H9 (cell line): ENCODE data around the gene RGL1. TPM values are rescaled to one million over a fixed set of nuclear protein-coding genes. Genes with fewer than 3 reads are reported as not detected.

Source experiments
- DNase-seq: peaks from one replicate; pipeline ENCODE4 v3.0.0-alpha.2; 2017
- H2AFZ ChIP-seq: one replicate; pipeline ENCODE4 v1.6.1; 2013; ENCODE audit warnings: mild to moderate bottlenecking, low read length, control low read depth, moderate library complexity
- H2AK5ac ChIP-seq: 2 replicates; pipeline ENCODE4 v1.6.1; 2013; ENCODE audit warnings: low read length, control low read depth, mixed read lengths; ENCODE audit not compliant: insufficient read length
- H2BK120ac ChIP-seq: one replicate; pipeline ENCODE4 v1.6.1; 2013; ENCODE audit warnings: low read depth, mild to moderate bottlenecking, low read length, control low read depth, inconsistent platforms; ENCODE audit not compliant: poor library complexity, severe bottlenecking
- H2BK12ac ChIP-seq: 2 replicates; pipeline ENCODE4 v1.6.1; 2013; ENCODE audit warnings: low read length, control low read depth, mixed read lengths, low read depth; ENCODE audit not compliant: insufficient read length
- H2BK15ac ChIP-seq: 2 replicates; pipeline ENCODE4 v1.6.1; 2013; ENCODE audit warnings: low read depth, low read length, control low read depth
- H2BK20ac ChIP-seq: one replicate; pipeline ENCODE4 v1.6.1; 2013; ENCODE audit warnings: low read depth, mild to moderate bottlenecking, low read length, control low read depth, inconsistent platforms; ENCODE audit not compliant: poor library complexity, severe bottlenecking
- H2BK5ac ChIP-seq: 2 replicates; pipeline ENCODE4 v1.6.1; 2013; ENCODE audit warnings: low read length, control low read depth, mixed read lengths; ENCODE audit not compliant: insufficient read length
- H3K14ac ChIP-seq: 2 replicates; pipeline ENCODE4 v1.6.1; 2013; ENCODE audit warnings: low read length, control low read depth; ENCODE audit not compliant: insufficient read depth
- H3K18ac ChIP-seq: 2 replicates; pipeline ENCODE4 v1.6.1; 2013; ENCODE audit warnings: low read depth, mild to moderate bottlenecking, mixed read lengths, low read length, control low read depth; ENCODE audit not compliant: insufficient read length
- H3K23ac ChIP-seq: 2 replicates; pipeline ENCODE4 v1.6.1; 2013; ENCODE audit warnings: low read length, control low read depth, mixed read lengths, low read depth; ENCODE audit not compliant: insufficient read length
- H3K23me2 ChIP-seq: 2 replicates; pipeline ENCODE4 v1.6.1; 2013; ENCODE audit warnings: low read depth, mild to moderate bottlenecking, mixed read lengths, low read length, control low read depth; ENCODE audit not compliant: insufficient read length, poor library complexity, severe bottlenecking
- H3K27ac ChIP-seq: 2 replicates; pipeline ENCODE4 v1.5.1; 2013; ENCODE audit warnings: low read length, control low read depth, mixed read lengths, low read depth; ENCODE audit not compliant: insufficient read length
- H3K27me3 ChIP-seq: 2 replicates; pipeline ENCODE4 v1.6.1; 2013; ENCODE audit warnings: low read length, control low read depth, inconsistent platforms; ENCODE audit not compliant: insufficient read depth
- H3K4ac ChIP-seq: 2 replicates; pipeline ENCODE4 v1.6.1; 2013; ENCODE audit warnings: low read depth, mild to moderate bottlenecking, control low read depth, inconsistent platforms, low read length, moderate library complexity
- H3K4me1 ChIP-seq: 2 replicates; pipeline ENCODE4 v1.6.1; 2013; ENCODE audit warnings: low read length, control low read depth, inconsistent platforms; ENCODE audit not compliant: insufficient read depth
- H3K4me2 ChIP-seq: 2 replicates; pipeline ENCODE4 v1.6.1; 2013; ENCODE audit warnings: low read length, control low read depth, mixed read lengths; ENCODE audit not compliant: insufficient read length, insufficient read depth
- H3K56ac ChIP-seq: 2 replicates; pipeline ENCODE4 v1.6.1; 2013; ENCODE audit warnings: low read depth, mild to moderate bottlenecking, mixed read lengths, low read length, control low read depth; ENCODE audit not compliant: insufficient read length
- H3K79me1 ChIP-seq: 2 replicates; pipeline ENCODE4 v1.6.1; 2013; ENCODE audit warnings: low read depth, mild to moderate bottlenecking, moderate library complexity, low read length, control low read depth, inconsistent platforms; ENCODE audit not compliant: insufficient read depth, poor library complexity, severe bottlenecking
- H3K79me2 ChIP-seq: 2 replicates; pipeline ENCODE4 v1.6.1; 2013; ENCODE audit warnings: low read length, control low read depth, inconsistent platforms; ENCODE audit not compliant: insufficient read depth
- H3K9ac ChIP-seq: 2 replicates; pipeline ENCODE4 v1.6.1; 2013; ENCODE audit warnings: low read length, control low read depth, mixed read lengths; ENCODE audit not compliant: insufficient read length; ENCODE audit errors: extremely low read depth
- H3K9me3 ChIP-seq: one replicate; pipeline ENCODE4 v1.6.1; 2013; ENCODE audit warnings: low read depth, low read length, inconsistent platforms; ENCODE audit not compliant: control insufficient read depth
- H3T11ph ChIP-seq: one replicate; pipeline ENCODE4 v1.6.1; 2013; ENCODE audit warnings: mild to moderate bottlenecking, low read length, control low read depth, inconsistent platforms
- H4K20me1 ChIP-seq: one replicate; pipeline ENCODE4 v1.6.1; 2013; ENCODE audit not compliant: control insufficient read depth, insufficient read length, insufficient read depth
- H4K5ac ChIP-seq: 2 replicates; pipeline ENCODE4 v1.6.1; 2013; ENCODE audit warnings: low read depth, mild to moderate bottlenecking, mixed read lengths, low read length, control low read depth; ENCODE audit not compliant: insufficient read length
- H4K8ac ChIP-seq: replicated peaks from 2 replicates; pipeline ENCODE4 v1.6.1; 2013; ENCODE audit warnings: low read length, control low read depth, mixed read lengths, low read depth; ENCODE audit not compliant: insufficient read length
- H4K91ac ChIP-seq: 2 replicates; pipeline ENCODE4 v1.6.1; 2013; ENCODE audit warnings: low read depth, mild to moderate bottlenecking, moderate library complexity, mixed read lengths, low read length, control low read depth; ENCODE audit not compliant: insufficient read length
- H3K27ac Mint-ChIP-seq, 3 experiments: 2 replicates in 2 of 3; 3 replicates in 1 of 3; pipeline ENCODE4 v1.8.0; 2020 to 2021; ENCODE audit warnings: mixed read lengths in 3 of 3, mild to moderate bottlenecking in 1 of 3, moderate library complexity in 1 of 3
- H3K27me3 Mint-ChIP-seq: 2 replicates; pipeline ENCODE4 v1.8.0; 2021; ENCODE audit warnings: low read depth, mild to moderate bottlenecking, moderate library complexity, mixed read lengths
- H3K36me3 Mint-ChIP-seq, 3 experiments: 2 replicates in 2 of 3; 3 replicates in 1 of 3; pipeline ENCODE4 v1.8.0; 2020 to 2021; ENCODE audit warnings: low read depth in 3 of 3, mixed read lengths in 3 of 3; ENCODE audit not compliant: insufficient read depth in 1 of 3
- H3K4me1 Mint-ChIP-seq, 2 experiments: 2 replicates each; pipeline ENCODE4 v1.8.0; 2020; ENCODE audit warnings: mixed read lengths in 2 of 2
- H3K4me3 Mint-ChIP-seq, 2 experiments: 2 replicates in 1 of 2; 3 replicates in 1 of 2; pipeline ENCODE4 v1.8.0; 2020 to 2021; ENCODE audit warnings: mild to moderate bottlenecking in 2 of 2, mixed read lengths in 2 of 2, moderate library complexity in 1 of 2
- H3K9me3 Mint-ChIP-seq, 2 experiments: 2 replicates in 1 of 2; 3 replicates in 1 of 2; pipeline ENCODE4 v1.8.0; 2020; ENCODE audit warnings: mild to moderate bottlenecking in 2 of 2, mixed read lengths in 2 of 2, moderate library complexity in 1 of 2
- WGBS: extraction: QIAGEN DNeasy Blood & Tissue Kit; methylation state at CpG from one replicate; pipeline ENCODE4 v1.1.7; 2013; ENCODE audit warnings: missing lambda C conversion rate, low lambda C conversion rate, mixed read lengths; ENCODE audit not compliant: insufficient read length; ENCODE audit errors: extremely low coverage; 5-methylcytosine and 5-hydroxymethylcytosine counted together
- total RNA-seq: library from RNA; stranded (reverse); gene quantifications from 2 replicates; pipeline ENCODE4 v1.2.1, GENCODE V29; 2021
- TF ChIP-seq, protein P1 (sequence below): fragments of 200-600 bp; sonication (generic); conservative IDR thresholded peaks from 3 replicates; pipeline ENCODE4 v1.8.0; 2021; ENCODE audit warnings: antibody characterized with exemption, mild to moderate bottlenecking

RGL1 gene
- total RNA-seq, 1 experiment from 2014 or later, result 1.4 TPM

- no peak overlapping the region for H2BK120ac ChIP-seq
- no peak overlapping the region for H3K27ac ChIP-seq
- H2BK15ac ChIP-seq, result no peak overlapping the region
- no peak overlapping the region for H3K4ac ChIP-seq
- H3T11ph ChIP-seq, result no peak overlapping the region
- H3K4me1 ChIP-seq, result no peaks in the 10 kb centered on the region
- H3K79me2 ChIP-seq, result no peaks in the 10 kb centered on the region
- no peak overlapping the region for H3K23ac ChIP-seq
- no peaks in the 10 kb centered on the region for H3K23me2 ChIP-seq
- no peak overlapping the region for H2BK20ac ChIP-seq
- no peak overlapping the region for H4K5ac ChIP-seq
- H3K9ac ChIP-seq, result no peak overlapping the region
- no peak overlapping the region for H3K18ac ChIP-seq
- H4K20me1 ChIP-seq, result no peaks in the 10 kb centered on the region
- no peaks in the 10 kb centered on the region for H3K4me1 Mint-ChIP-seq
- no peaks in the 10 kb centered on the region for H3K79me1 ChIP-seq
- H3K4me3 Mint-ChIP-seq, result no peak overlapping the region
- H3K14ac ChIP-seq, result no peak overlapping the region
- no CpG with 5 or more reads among the region's 4 CpGs for WGBS
- no peak overlapping the region for H2BK12ac ChIP-seq
- H3K9me3 ChIP-seq, result no peaks in the 10 kb centered on the region
- H3K27me3 Mint-ChIP-seq, result no peaks in the 10 kb centered on the region
- H3K9me3 Mint-ChIP-seq, result no peaks in the 10 kb centered on the region
- H3K4me2 ChIP-seq, result no peak overlapping the region
- H2BK5ac ChIP-seq, result no peak overlapping the region
- no peaks in the 10 kb centered on the region; a peak in 1 of 7 replicates for H3K36me3 Mint-ChIP-seq
- H4K8ac ChIP-seq, result no peak overlapping the region
- H2AFZ ChIP-seq, result no peak overlapping the region
- TF ChIP-seq, protein P1, sequence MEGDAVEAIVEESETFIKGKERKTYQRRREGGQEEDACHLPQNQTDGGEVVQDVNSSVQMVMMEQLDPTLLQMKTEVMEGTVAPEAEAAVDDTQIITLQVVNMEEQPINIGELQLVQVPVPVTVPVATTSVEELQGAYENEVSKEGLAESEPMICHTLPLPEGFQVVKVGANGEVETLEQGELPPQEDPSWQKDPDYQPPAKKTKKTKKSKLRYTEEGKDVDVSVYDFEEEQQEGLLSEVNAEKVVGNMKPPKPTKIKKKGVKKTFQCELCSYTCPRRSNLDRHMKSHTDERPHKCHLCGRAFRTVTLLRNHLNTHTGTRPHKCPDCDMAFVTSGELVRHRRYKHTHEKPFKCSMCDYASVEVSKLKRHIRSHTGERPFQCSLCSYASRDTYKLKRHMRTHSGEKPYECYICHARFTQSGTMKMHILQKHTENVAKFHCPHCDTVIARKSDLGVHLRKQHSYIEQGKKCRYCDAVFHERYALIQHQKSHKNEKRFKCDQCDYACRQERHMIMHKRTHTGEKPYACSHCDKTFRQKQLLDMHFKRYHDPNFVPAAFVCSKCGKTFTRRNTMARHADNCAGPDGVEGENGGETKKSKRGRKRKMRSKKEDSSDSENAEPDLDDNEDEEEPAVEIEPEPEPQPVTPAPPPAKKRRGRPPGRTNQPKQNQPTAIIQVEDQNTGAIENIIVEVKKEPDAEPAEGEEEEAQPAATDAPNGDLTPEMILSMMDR, result no peak
- no peak overlapping the region for H4K91ac ChIP-seq
- no peak overlapping the region for H2AK5ac ChIP-seq
- H3K27me3 ChIP-seq, result no peaks in the 10 kb centered on the region
- H3K27ac Mint-ChIP-seq, result no peak overlapping the region; a peak in 1 of 7 replicates
- no peak for DNase-seq
- no peak overlapping the region for H3K56ac ChIP-seq
Measured at GRCh38 chr1:183908079-183908478, 103.2 kb downstream of the RGL1 start.
